ENCODE measurements around the gene TMEM161B. TPM values are rescaled to one million over a fixed set of nuclear protein-coding genes. Genes with fewer than 3 reads are reported as not detected.

The TMEM161B gene
- total and polyA plus RNA-seq, 2 of the 13 experiments (the other 11 are each of a cell fraction or from before 2014, with no cell fraction given): 15.0 to 22.1 TPM

DNA sequence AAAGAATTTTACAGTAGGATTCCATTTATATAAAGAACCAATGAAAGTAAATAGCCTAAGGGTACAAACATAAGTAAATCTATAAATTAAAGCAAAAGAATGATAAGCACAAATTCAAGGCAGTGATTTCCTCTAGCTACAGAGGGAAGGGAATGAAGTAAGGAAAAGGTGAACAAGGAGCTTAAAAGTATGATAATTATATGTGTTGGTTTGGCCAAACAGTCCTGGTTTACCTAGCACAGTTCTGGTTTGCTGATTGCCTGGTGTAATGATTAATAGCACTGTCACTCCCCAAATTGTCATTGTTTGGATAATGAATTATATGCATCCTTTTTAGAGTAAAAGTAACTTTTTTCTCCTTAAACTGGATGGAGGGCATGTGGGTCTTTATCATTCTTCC lies 15.0 kb upstream of the TMEM161B start (continued):
- TF ChIP-seq, protein P1, sequence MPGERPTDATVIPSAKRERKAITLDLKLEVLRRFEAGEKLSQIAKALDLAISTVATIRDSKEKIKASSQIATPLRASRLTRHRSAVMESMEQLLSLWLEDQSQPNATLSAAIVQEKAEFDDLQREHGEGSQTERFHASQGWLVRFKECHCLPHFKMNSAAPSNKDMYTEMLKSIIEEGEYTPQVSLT (CRISPR knock-in tag; IDR thresholded peaks at IDR 0.05; ENCODE audit: borderline replicate concordance, low read depth): no peak

DNA sequence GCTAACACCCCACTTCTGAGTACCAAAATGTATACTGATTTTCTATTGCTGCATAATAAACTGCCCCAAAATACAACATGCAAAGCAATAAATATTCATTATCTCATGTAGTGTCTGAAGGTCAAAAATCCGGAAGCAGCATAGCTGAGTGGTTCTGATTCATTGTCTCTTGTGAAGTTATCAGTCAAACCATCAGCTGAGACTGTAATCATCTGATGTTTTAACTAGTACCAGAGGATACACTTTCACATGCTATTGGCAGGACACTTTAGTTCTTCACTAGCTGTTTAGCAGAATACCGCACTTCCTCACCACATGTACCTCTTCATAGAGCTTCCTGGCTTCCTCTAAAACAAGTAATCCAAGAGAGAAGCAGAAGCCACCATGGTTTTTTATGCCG lies 12.7 kb upstream of the TMEM161B start:
- ChIA-PET POLR2A (no interaction called here), CTCF (ENCODE audit: low intra/inter-chr PET ratio, low total read pairs) (no interaction called here)
- Histone ChIP-seq H3K27me3 (ENCODE audit: control insufficient read depth in 1 of 2, insufficient read depth in 2 of 2, low read length in 2 of 2) (no peaks in the 10 kb centered on the region), H2AFZ (ENCODE audit: low read length) (no peak overlapping the region), H3K27ac (ENCODE audit: extremely low read length, insufficient read depth, low read length) (no peak overlapping the region), H3K9ac (ENCODE audit: insufficient read depth, low read depth, low read length) (no peak overlapping the region), H3K36me3 (replicated peaks in 1 of 2; ENCODE audit: control insufficient read depth in 1 of 2, insufficient read depth in 2 of 2, low read length in 2 of 2) (no peaks in the 10 kb centered on the region; a peak in 3 of 5 replicates), H3K79me2 (ENCODE audit: insufficient read depth, low read length) (no peaks in the 10 kb centered on the region), H3K4me2 (ENCODE audit: low read depth, low read length) (no peak overlapping the region), H3K4me1 (ENCODE audit: insufficient read depth, low read length) (no peaks in the 10 kb centered on the region), H4K20me1 (ENCODE audit: insufficient read depth, low read length) (no peaks in the 10 kb centered on the region), H3K9me3 (ENCODE audit: low read length) (no peaks in the 10 kb centered on the region), H3K4me3 (replicated peaks in 1 of 3; ENCODE audit: insufficient read depth in 1 of 3, low read depth in 2 of 3, low read length in 3 of 3) (no peak overlapping the region)
- DNase-seq (ENCODE audit: low spot score) (no peak), ATAC-seq (no peak), FAIRE-seq (no peak)
- intact Hi-C loops (cut with micrococcal nuclease; ENCODE audit: unreplicated experiment): no loop called here
- 94% methylated on average over 3 of the region's 3 CpGs for WGBS (ENCODE audit: low lambda C conversion rate)
- in situ Hi-C loops (cut with HindIII; ENCODE audit: extremely low pct_ligation_motif_present, low pct_unique_long_range_greater_than_20kb): no loop called here
- no TSS peak for BruUV-seq (replicated peaks)
- TF ChIP-seq ZNF558 (CRISPR knock-in tag; IDR thresholded peaks at IDR 0.05; ENCODE audit: borderline replicate concordance) (no peak), HOXA3 (CRISPR knock-in tag; IDR thresholded peaks at IDR 0.05) (no peak), ZNF792 (CRISPR knock-in tag; IDR thresholded peaks at IDR 0.05) (no peak), TBX3 (IDR thresholded peaks at IDR 0.05; ENCODE audit: borderline replicate concordance) (no peak), ZNF101 (CRISPR knock-in tag; IDR thresholded peaks at IDR 0.05; ENCODE audit: borderline replicate concordance, low read depth) (no peak), POGZ (CRISPR knock-in tag; IDR thresholded peaks at IDR 0.05) (no peak), ZNF333 (CRISPR knock-in tag; IDR thresholded peaks at IDR 0.05; ENCODE audit: borderline replicate concordance) (no peak), ZNF33B (CRISPR knock-in tag; IDR thresholded peaks at IDR 0.05) (no peak), PHF21A (CRISPR knock-in tag; IDR thresholded peaks at IDR 0.05) (no peak), NR2F1 (CRISPR knock-in tag; IDR thresholded peaks at IDR 0.05) (no peak), ZNF232 (CRISPR knock-in tag; IDR thresholded peaks at IDR 0.05; ENCODE audit: borderline replicate concordance) (no peak), KDM6A (CRISPR knock-in tag; IDR thresholded peaks at IDR 0.05; ENCODE audit: low read depth) (no peak), ZFP36L1 (CRISPR knock-in tag; IDR thresholded peaks at IDR 0.05) (no peak), ZNF550 (CRISPR knock-in tag; IDR thresholded peaks at IDR 0.05; ENCODE audit: borderline replicate concordance) (no peak), RFX1 (IDR thresholded peaks at IDR 0.05) (no peak)
- TF ChIP-seq, protein P2, sequence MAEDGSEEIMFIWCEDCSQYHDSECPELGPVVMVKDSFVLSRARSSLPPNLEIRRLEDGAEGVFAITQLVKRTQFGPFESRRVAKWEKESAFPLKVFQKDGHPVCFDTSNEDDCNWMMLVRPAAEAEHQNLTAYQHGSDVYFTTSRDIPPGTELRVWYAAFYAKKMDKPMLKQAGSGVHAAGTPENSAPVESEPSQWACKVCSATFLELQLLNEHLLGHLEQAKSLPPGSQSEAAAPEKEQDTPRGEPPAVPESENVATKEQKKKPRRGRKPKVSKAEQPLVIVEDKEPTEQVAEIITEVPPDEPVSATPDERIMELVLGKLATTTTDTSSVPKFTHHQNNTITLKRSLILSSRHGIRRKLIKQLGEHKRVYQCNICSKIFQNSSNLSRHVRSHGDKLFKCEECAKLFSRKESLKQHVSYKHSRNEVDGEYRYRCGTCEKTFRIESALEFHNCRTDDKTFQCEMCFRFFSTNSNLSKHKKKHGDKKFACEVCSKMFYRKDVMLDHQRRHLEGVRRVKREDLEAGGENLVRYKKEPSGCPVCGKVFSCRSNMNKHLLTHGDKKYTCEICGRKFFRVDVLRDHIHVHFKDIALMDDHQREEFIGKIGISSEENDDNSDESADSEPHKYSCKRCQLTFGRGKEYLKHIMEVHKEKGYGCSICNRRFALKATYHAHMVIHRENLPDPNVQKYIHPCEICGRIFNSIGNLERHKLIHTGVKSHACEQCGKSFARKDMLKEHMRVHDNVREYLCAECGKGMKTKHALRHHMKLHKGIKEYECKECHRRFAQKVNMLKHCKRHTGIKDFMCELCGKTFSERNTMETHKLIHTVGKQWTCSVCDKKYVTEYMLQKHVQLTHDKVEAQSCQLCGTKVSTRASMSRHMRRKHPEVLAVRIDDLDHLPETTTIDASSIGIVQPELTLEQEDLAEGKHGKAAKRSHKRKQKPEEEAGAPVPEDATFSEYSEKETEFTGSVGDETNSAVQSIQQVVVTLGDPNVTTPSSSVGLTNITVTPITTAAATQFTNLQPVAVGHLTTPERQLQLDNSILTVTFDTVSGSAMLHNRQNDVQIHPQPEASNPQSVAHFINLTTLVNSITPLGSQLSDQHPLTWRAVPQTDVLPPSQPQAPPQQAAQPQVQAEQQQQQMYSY (CRISPR knock-in tag; IDR thresholded peaks at IDR 0.05): no peak

Data from HepG2 (cell line).